SK-N-SH (cell line): ENCODE results near the gene ANKRD44. TPM values are rescaled to one million over a fixed set of nuclear protein-coding genes. Genes with fewer than 3 reads are reported as not detected.

Source experiments
- CTCF ChIA-PET: fragments of 300-600, 350-600 bp; formaldehyde crosslinking; extraction: SDS; loops from one replicate; lab custom pipeline; 2021; lab: Yijun Ruan, JAX
- POLR2A ChIA-PET: fragments of 350-600 bp; sonication (Branson Sonifier 250); formaldehyde crosslinking; extraction: SDS; loops from one replicate; lab custom pipeline; 2020; ENCODE audit warnings: antibody characterized with exemption, inconsistent platforms; lab: Yijun Ruan, JAX
- DNase-seq: peaks from one replicate; pipeline ENCODE4 v3.0.0; 2012
- H2AFZ ChIP-seq: fragments of 200-600 bp; sonication (generic); 2 replicates; pipeline ENCODE4 v1.8.1; 2016; ENCODE audit warnings: antibody characterized with exemption, mild to moderate bottlenecking, low read depth
- H3F3A ChIP-seq: fragments of 200-600 bp; sonication (generic); replicated peaks from 2 replicates; pipeline ENCODE3; 2016; ENCODE audit warnings: antibody characterized with exemption, mild to moderate bottlenecking; ENCODE audit not compliant: insufficient read depth
- H3K27ac ChIP-seq, 2 experiments: fragments of 200-500 bp in 1 of 2; fragments of 200-600 bp in 1 of 2; sonication (Bioruptor generic) in 1 of 2; sonication (generic), shearing (Covaris generic) in 1 of 2; 2 replicates each; pipeline versions ENCODE4 v1.5.1 to v1.6.1; 2014 to 2016; ENCODE audit warnings: low read depth in 2 of 2, inconsistent platforms in 1 of 2, low read length in 1 of 2, mild to moderate bottlenecking in 1 of 2, mixed read lengths in 1 of 2
- H3K27me3 ChIP-seq: fragments of 200-600 bp; sonication (generic), shearing (Covaris generic); 2 replicates; pipeline ENCODE4 v1.6.1; 2016; ENCODE audit warnings: mixed run types; ENCODE audit not compliant: insufficient read depth
- H3K36me3 ChIP-seq, 2 experiments: fragments of 200-500 bp in 1 of 2; fragments of 200-600 bp in 1 of 2; sonication (Bioruptor generic) in 1 of 2; sonication (generic) in 1 of 2; replicated peaks in 1 of 2; 2 replicates each; pipeline versions ENCODE3 to v1.5.1; 2014 to 2016; ENCODE audit warnings: low read length in 1 of 2, mild to moderate bottlenecking in 1 of 2; ENCODE audit not compliant: insufficient read depth in 2 of 2, control insufficient read depth in 1 of 2
- H3K4me1 ChIP-seq, 2 experiments: fragments of 200-500 bp in 1 of 2; fragments of 200-600 bp in 1 of 2; sonication (Bioruptor generic) in 1 of 2; sonication (generic), shearing (Covaris generic) in 1 of 2; 2 replicates each; pipeline versions ENCODE4 v1.5.1 to v1.6.1; 2014 to 2016; ENCODE audit warnings: low read depth in 1 of 2, low read length in 1 of 2, mixed run types in 1 of 2; ENCODE audit not compliant: insufficient read depth in 2 of 2, control insufficient read depth in 1 of 2
- H3K4me2 ChIP-seq: fragments of 200-600 bp; sonication (generic), shearing (Covaris generic); 2 replicates; pipeline ENCODE4 v1.6.1; 2017; ENCODE audit warnings: mixed run types
- H3K4me3 ChIP-seq, 2 experiments: fragments of 200-500 bp in 1 of 2; fragments of 200-600 bp in 1 of 2; sonication (Bioruptor generic) in 1 of 2; sonication (generic), shearing (Covaris generic) in 1 of 2; 2 replicates each; pipeline versions ENCODE4 v1.5.1 to v1.8.1; 2014 to 2016; ENCODE audit warnings: low read depth in 2 of 2, inconsistent platforms in 1 of 2, low read length in 1 of 2, mild to moderate bottlenecking in 1 of 2, mixed read lengths in 1 of 2, moderate library complexity in 1 of 2
- H3K79me2 ChIP-seq: fragments of 200-600 bp; sonication (generic); 2 replicates; pipeline ENCODE4 v1.8.1; 2017; ENCODE audit warnings: mild to moderate bottlenecking; ENCODE audit not compliant: insufficient read depth
- H3K9ac ChIP-seq: fragments of 200-600 bp; sonication (generic); 2 replicates; pipeline ENCODE4 v1.6.1; 2017; ENCODE audit warnings: mixed run types
- H3K9me2 ChIP-seq: fragments of 200-600 bp; sonication (generic); 2 replicates; pipeline ENCODE4 v1.6.1; 2017; ENCODE audit warnings: mixed run types
- H3K9me3 ChIP-seq: fragments of 200-600 bp; sonication (generic); 2 replicates; pipeline ENCODE4 v1.6.1; 2017; ENCODE audit warnings: mixed run types, mild to moderate bottlenecking, moderate library complexity
- H4K20me1 ChIP-seq: fragments of 200-600 bp; sonication (generic); 2 replicates; pipeline ENCODE4 v1.6.1; 2017; ENCODE audit warnings: mild to moderate bottlenecking, mixed run types; ENCODE audit not compliant: insufficient read depth
- CHD2 ChIP-seq: fragments of 150-350 bp; IDR thresholded peaks from 2 replicates; pipeline ENCODE4 v1.6.1; 2018; ENCODE audit warnings: low read length; ENCODE audit not compliant: partially characterized antibody
- CTCF ChIP-seq: fragments of 200-600 bp; sonication (generic); IDR thresholded peaks from 2 replicates; pipeline ENCODE4 v1.6.1; 2017; ENCODE audit warnings: antibody characterized with exemption, mild to moderate bottlenecking, moderate library complexity
- ELF1 ChIP-seq: IDR thresholded peaks from 2 replicates; pipeline ENCODE4 v1.4.0; 2012
- EZH2phosphoT487 ChIP-seq: fragments of 200-600 bp; sonication (generic); IDR thresholded peaks from 2 replicates; pipeline ENCODE4 v1.6.1; 2017; ENCODE audit warnings: low read depth, mixed run types, mild to moderate bottlenecking, antibody characterized with exemption, moderate library complexity, borderline replicate concordance
- GATA2 ChIP-seq: sonication (generic); formaldehyde crosslinking; IDR thresholded peaks from 2 replicates; pipeline ENCODE4 v1.5.0; 2020; ENCODE audit warnings: mild to moderate bottlenecking, missing genetic modification reagents
- JUND ChIP-seq: IDR thresholded peaks from 2 replicates; pipeline ENCODE4 v1.4.0; 2012
- NFIC ChIP-seq: IDR thresholded peaks from 2 replicates; pipeline ENCODE4 v1.4.0; 2012; ENCODE audit warnings: borderline replicate concordance
- PBX3 ChIP-seq: IDR thresholded peaks from 2 replicates; pipeline ENCODE4; 2012
- POLR2AphosphoS5 ChIP-seq: IDR thresholded peaks from 2 replicates; pipeline ENCODE4 v1.6.1; 2012; ENCODE audit warnings: low read depth, low read length
- RCOR1 ChIP-seq: fragments of 150-350 bp; IDR thresholded peaks from 2 replicates; pipeline ENCODE4 v1.6.1; 2017; ENCODE audit warnings: antibody characterized with exemption, low read length
- TCF12 ChIP-seq: IDR thresholded peaks from 2 replicates; pipeline ENCODE4 v1.4.0; 2012
- USF2 ChIP-seq: fragments of 150-350 bp; IDR thresholded peaks from 2 replicates; pipeline ENCODE4 v1.6.1; 2017; ENCODE audit warnings: antibody characterized with exemption, low read length, low read depth, borderline replicate concordance
- YY1 ChIP-seq: IDR thresholded peaks from 2 replicates; pipeline ENCODE4 v1.4.0; 2012; ENCODE audit warnings: low read depth, mild to moderate bottlenecking
- WGBS: methylation state at CpG from one replicate; pipeline ENCODE4 v1.1.6; 2017; ENCODE audit warnings: low lambda C conversion rate; 5-methylcytosine and 5-hydroxymethylcytosine counted together
- polyA plus RNA-seq, 3 experiments: library from polyadenylated mRNA; depleted of rRNA; stranded (reverse); fragments of >200 nt; gene quantifications; 2 replicates each; pipeline ENCODE4 v1.2.3, GENCODE V29; 2012

Gene ANKRD44
- polyA plus RNA-seq, 1 of the 3 experiments (the other 2 are of a cell fraction): 12.5 TPM

- POLR2A ChIA-PET: no interaction called here
- WGBS: 79% methylated on average over 2 of the region's 2 CpGs
These were observed 233.2 kb downstream of the ANKRD44 start for GRCh38 chr2:197077336-197077735.

GRCh38 chr2:197076652-197077051, 233.9 kb downstream of the ANKRD44 start:
- POLR2A ChIA-PET: no interaction called here
- no peaks in the 10 kb centered on the region for H4K20me1 ChIP-seq
- H3K4me1 ChIP-seq: peaks cover 24 to 26% of the 10 kb centered on the region in 2 experiments; a peak in 3 of 4 replicates
- H3F3A ChIP-seq: peaks cover 6% of the 10 kb centered on the region
- TF ChIP-seq CHD2: no peak
- no peak for TF ChIP-seq CTCF
- TF ChIP-seq RCOR1: no peak
- TF ChIP-seq GATA2 (CRISPR knock-in tag): no peak
- no peak for TF ChIP-seq USF2
- no peak for TF ChIP-seq ELF1
- no peak for TF ChIP-seq POLR2AphosphoS5
- no peak for TF ChIP-seq EZH2phosphoT487
- no peak for TF ChIP-seq NFIC
- TF ChIP-seq JUND: no peak
- no peak for TF ChIP-seq PBX3
- TF ChIP-seq, all 33 proteins: peak for 0
- peaks cover 0 to 6% of the 10 kb centered on the region in 2 experiments for H3K36me3 ChIP-seq
- 0% methylated on average over 1 of the region's 1 CpG for WGBS
- H3K9me3 ChIP-seq: no peaks in the 10 kb centered on the region
- DNase-seq: no peak
- CTCF ChIA-PET: interaction anchor here (0.7 to 2.9 kb wide), 9 partner anchors 14 to 232 kb away, joined by 3 to 13 read pairs (median 7); no protein-coding TSS in a partner anchor
- no peaks in the 10 kb centered on the region for H3K79me2 ChIP-seq
- no peak overlapping the region for H2AFZ ChIP-seq
- H3K4me3 ChIP-seq: no peak overlapping the region
- H3K4me2 ChIP-seq: no peak overlapping the region
- H3K9me2 ChIP-seq: no peaks in the 10 kb centered on the region
- no peaks in the 10 kb centered on the region for H3K27me3 ChIP-seq
- no peak overlapping the region for H3K27ac ChIP-seq
- H3K9ac ChIP-seq: no peak overlapping the region

More at GRCh38 chr2:197077336-197077735, 233.2 kb downstream of the ANKRD44 start:
- no peaks in the 10 kb centered on the region for H3K9me2 ChIP-seq
- H2AFZ ChIP-seq: no peak overlapping the region
- H3F3A ChIP-seq: peaks cover 6% of the 10 kb centered on the region
- H3K4me2 ChIP-seq: no peak overlapping the region
- H3K27me3 ChIP-seq: no peaks in the 10 kb centered on the region
- peaks cover 0 to 6% of the 10 kb centered on the region in 2 experiments for H3K36me3 ChIP-seq
- no peaks in the 10 kb centered on the region for H3K79me2 ChIP-seq
- H4K20me1 ChIP-seq: no peaks in the 10 kb centered on the region
- DNase-seq: no peak
- H3K27ac ChIP-seq: peak overlapping the region in 1 of 2 experiments; percentile 34; a peak in 2 of 4 replicates
- TF ChIP-seq ELF1: no peak
- no peak for TF ChIP-seq YY1
- no peak for TF ChIP-seq TCF12
- no peak overlapping the region for H3K9ac ChIP-seq
- CTCF ChIA-PET: interaction anchor here (0.7 to 2.9 kb wide), 3 partner anchors 36 to 208 kb away, joined by 3 to 9 read pairs (median 9); no protein-coding TSS in a partner anchor
- no peaks in the 10 kb centered on the region for H3K9me3 ChIP-seq
- peaks cover 22 to 23% of the 10 kb centered on the region in 2 experiments; a peak in 3 of 4 replicates for H3K4me1 ChIP-seq
- H3K4me3 ChIP-seq: no peak overlapping the region
